IMR-90 (cell line): Measurements from ENCODE around the gene ARHGAP24. TPM values are rescaled to one million over a fixed set of nuclear protein-coding genes. Genes with fewer than 3 reads are reported as not detected.

ENCODE experiments used
- ATAC-seq: fragments of 200-7000 bp; cut with Tn5 transposase; 2 replicates; pipeline ENCODE4 v1.9.1; 2020; ENCODE audit warnings: low read depth, mild to moderate bottlenecking, moderate library complexity
- BruUV-seq: library from RNA; stranded (reverse); fragments of 400-500 nt; replicated peaks from 2 replicates; lab custom pipeline; 2021; lab: Mats Ljungman, UMichigan
- CTCF ChIA-PET: fragments of 300-600 bp; formaldehyde crosslinking; extraction: SDS; loops from one replicate; lab custom pipeline; 2021; ENCODE audit warnings: antibody characterized with exemption; lab: Yijun Ruan, JAX
- POLR2A ChIA-PET: fragments of 300-600 bp; sonication (Branson Sonifier 250); formaldehyde crosslinking; loops from one replicate; lab custom pipeline; 2022; ENCODE audit warnings: antibody characterized with exemption; ENCODE audit not compliant: unreplicated experiment; lab: Charles Lee
- DNase-seq: peaks from one replicate; pipeline ENCODE4 v3.0.0; 2013
- H2AFZ ChIP-seq: replicated peaks from 2 replicates; pipeline ENCODE3; 2013; ENCODE audit warnings: low read length, mild to moderate bottlenecking; ENCODE audit not compliant: poor library complexity
- H2AK5ac ChIP-seq: 2 replicates; pipeline ENCODE4 v1.6.1; 2013; ENCODE audit warnings: low read depth, low read length, inconsistent platforms
- H2AK9ac ChIP-seq: replicated peaks from 2 replicates; pipeline ENCODE3; 2013; ENCODE audit warnings: mild to moderate bottlenecking, low read depth, low read length, moderate library complexity; ENCODE audit not compliant: poor library complexity
- H2BK120ac ChIP-seq: 2 replicates; pipeline ENCODE4 v1.6.1; 2013; ENCODE audit warnings: low read depth, low read length, inconsistent platforms
- H2BK15ac ChIP-seq: 3 replicates; pipeline ENCODE4 v1.6.1; 2013; ENCODE audit warnings: low read depth, low read length, inconsistent platforms
- H2BK20ac ChIP-seq: 2 replicates; pipeline ENCODE4 v1.6.1; 2013; ENCODE audit warnings: low read depth, mild to moderate bottlenecking, inconsistent platforms, low read length, moderate library complexity
- H2BK5ac ChIP-seq: 2 replicates; pipeline ENCODE4 v1.6.1; 2013; ENCODE audit warnings: mild to moderate bottlenecking, low read depth, low read length, inconsistent platforms; ENCODE audit not compliant: poor library complexity, severe bottlenecking
- H3K14ac ChIP-seq: replicated peaks from 2 replicates; pipeline ENCODE4 v1.6.1; 2013; ENCODE audit warnings: low read depth, low read length, inconsistent platforms
- H3K18ac ChIP-seq: 2 replicates; pipeline ENCODE4 v1.6.1; 2013; ENCODE audit warnings: low read depth, low read length, control low read depth
- H3K23ac ChIP-seq: 2 replicates; pipeline ENCODE4 v1.6.1; 2013; ENCODE audit warnings: low read depth, low read length, inconsistent platforms
- H3K27ac ChIP-seq: 2 replicates; pipeline ENCODE4 v1.5.1; 2013; ENCODE audit warnings: mild to moderate bottlenecking, control low read depth, low read length; ENCODE audit not compliant: insufficient read depth
- H3K27me3 ChIP-seq: 2 replicates; pipeline ENCODE4 v1.6.1; 2013; ENCODE audit warnings: low read length; ENCODE audit not compliant: control insufficient read depth, insufficient read depth
- H3K36me3 ChIP-seq: 2 replicates; pipeline ENCODE4 v1.6.1; 2013; ENCODE audit warnings: low read length, mixed read lengths; ENCODE audit not compliant: control insufficient read depth, insufficient read depth
- H3K4ac ChIP-seq: 2 replicates; pipeline ENCODE4 v1.6.1; 2013; ENCODE audit warnings: low read depth, low read length, inconsistent platforms
- H3K4me1 ChIP-seq: 2 replicates; pipeline ENCODE4 v1.6.1; 2013; ENCODE audit warnings: low read length, mixed read lengths; ENCODE audit not compliant: control insufficient read depth, insufficient read depth
- H3K4me2 ChIP-seq: 2 replicates; pipeline ENCODE4 v1.6.1; 2013; ENCODE audit warnings: low read depth, mild to moderate bottlenecking, control low read depth, low read length, moderate library complexity
- H3K4me3 ChIP-seq: 2 replicates; pipeline ENCODE4 v1.5.1; 2013; ENCODE audit warnings: low read depth, mild to moderate bottlenecking, control low read depth, low read length, moderate library complexity; ENCODE audit not compliant: insufficient read depth
- H3K56ac ChIP-seq: 2 replicates; pipeline ENCODE4 v1.6.1; 2013; ENCODE audit warnings: low read length, inconsistent platforms; ENCODE audit not compliant: insufficient read depth; ENCODE audit errors: extremely low read depth
- H3K79me1 ChIP-seq, 2 experiments: 2 replicates each; pipeline ENCODE4 v1.6.1; 2013; ENCODE audit warnings: low read length in 2 of 2, inconsistent platforms in 1 of 2, low read depth in 1 of 2
- H3K9ac ChIP-seq: 2 replicates; pipeline ENCODE4 v1.6.1; 2013; ENCODE audit warnings: low read depth, low read length, control low read depth
- H3K9me1 ChIP-seq: 2 replicates; pipeline ENCODE4 v1.6.1; 2013; ENCODE audit warnings: low read length, inconsistent platforms; ENCODE audit not compliant: insufficient read depth
- H3K9me3 ChIP-seq: 2 replicates; pipeline ENCODE4 v1.6.1; 2013; ENCODE audit warnings: low read length; ENCODE audit not compliant: control insufficient read depth, insufficient read depth
- H4K20me1 ChIP-seq: 2 replicates; pipeline ENCODE4 v1.6.1; 2013; ENCODE audit warnings: low read length, inconsistent platforms; ENCODE audit not compliant: insufficient read depth
- H4K5ac ChIP-seq: 2 replicates; pipeline ENCODE4 v1.6.1; 2013; ENCODE audit warnings: mild to moderate bottlenecking, low read depth, low read length, control low read depth
- H4K8ac ChIP-seq, 2 experiments: 2 replicates each; pipeline ENCODE4 v1.6.1; 2013; ENCODE audit warnings: low read depth in 2 of 2, low read length in 2 of 2, control low read depth in 1 of 2, inconsistent platforms in 1 of 2
- H4K91ac ChIP-seq: 2 replicates; pipeline ENCODE4 v1.6.1; 2013; ENCODE audit warnings: low read depth, low read length, inconsistent platforms; ENCODE audit not compliant: insufficient read depth
- BHLHE40 ChIP-seq: fragments of 150-350 bp; IDR thresholded peaks from 2 replicates; pipeline ENCODE4 v1.6.1; 2016; ENCODE audit warnings: mild to moderate bottlenecking, low read depth, low read length
- CEBPB ChIP-seq: IDR thresholded peaks from 2 replicates; pipeline ENCODE4 v1.6.1; 2012; ENCODE audit warnings: low read depth, low read length, improper control_type of control experiment
- CHD1 ChIP-seq: IDR thresholded peaks from 2 replicates; pipeline ENCODE4 v1.6.1; 2012; ENCODE audit warnings: low read depth, low read length, improper control_type of control experiment
- CTCF ChIP-seq: conservative IDR thresholded peaks from 2 replicates; pipeline ENCODE4 v1.5.1; 2012; ENCODE audit warnings: mild to moderate bottlenecking, low read depth, low read length, improper control_type of control experiment
- FOS ChIP-seq: fragments of 150-350 bp; IDR thresholded peaks from 2 replicates; pipeline ENCODE4 v1.6.1; 2016; ENCODE audit warnings: low read depth, low read length
- MAFK ChIP-seq: IDR thresholded peaks from 2 replicates; pipeline ENCODE4 v1.6.1; 2012; ENCODE audit warnings: low read depth, low read length, improper control_type of control experiment
- MAZ ChIP-seq: IDR thresholded peaks from 2 replicates; pipeline ENCODE4 v1.6.1; 2012; ENCODE audit warnings: low read depth, mild to moderate bottlenecking, low read length, improper control_type of control experiment, moderate library complexity, borderline replicate concordance
- MXI1 ChIP-seq: IDR thresholded peaks from 2 replicates; pipeline ENCODE4 v1.6.1; 2012; ENCODE audit warnings: low read depth, mild to moderate bottlenecking, low read length, moderate library complexity, borderline replicate concordance
- NFE2L2 ChIP-seq: fragments of 150-350 bp; IDR thresholded peaks from 2 replicates; pipeline ENCODE4 v1.6.1; 2016; ENCODE audit warnings: low read depth, mild to moderate bottlenecking, low read length
- POLR2A ChIP-seq: IDR thresholded peaks from 2 replicates; pipeline ENCODE4 v1.6.1; 2012; ENCODE audit warnings: mild to moderate bottlenecking, low read depth, low read length
- RAD21 ChIP-seq: IDR thresholded peaks from 2 replicates; pipeline ENCODE4 v1.6.1; 2012; ENCODE audit warnings: low read length, improper control_type of control experiment
- RCOR1 ChIP-seq: IDR thresholded peaks from 2 replicates; pipeline ENCODE4 v1.6.1; 2012; ENCODE audit warnings: mild to moderate bottlenecking, low read length, improper control_type of control experiment; ENCODE audit not compliant: insufficient replicate concordance
- RFX5 ChIP-seq: IDR thresholded peaks from 2 replicates; pipeline ENCODE4 v1.8.0; 2012; ENCODE audit warnings: low read depth, mild to moderate bottlenecking, low read length, moderate library complexity
- SMC3 ChIP-seq: fragments of 150-350 bp; IDR thresholded peaks from 2 replicates; pipeline ENCODE4 v1.6.1; 2016; ENCODE audit warnings: low read depth, mild to moderate bottlenecking, antibody characterized with exemption, low read length, moderate library complexity
- USF2 ChIP-seq: fragments of 150-350 bp; IDR thresholded peaks from 2 replicates; pipeline ENCODE4 v1.6.1; 2017; ENCODE audit warnings: mild to moderate bottlenecking, antibody characterized with exemption, low read length, low read depth
- WGBS, 2 experiments: methylation state at CpG; one replicate each; pipeline versions ENCODE4 v1.1.5 to v1.1.7; 2013; ENCODE audit warnings: missing lambda C conversion rate in 2 of 2; ENCODE audit not compliant: insufficient read length in 1 of 2; ENCODE audit errors: extremely low coverage in 2 of 2; 5-methylcytosine and 5-hydroxymethylcytosine counted together
- dilution Hi-C: fragments of 300-500 bp; cut with HindIII; formaldehyde crosslinking; loops from one replicate; pipeline ENCODE4 v1.14.3; 2018; ENCODE audit warnings: low sequenced_read_pairs; ENCODE audit not compliant: unreplicated experiment
- in situ Hi-C: fragments of 300-500 bp; cut with MboI; formaldehyde crosslinking; loops from 3 replicates; pipeline ENCODE4 v1.14.3; 2019; ENCODE audit warnings: low sequenced_read_pairs, inconsistent platforms, mixed read lengths
- intact Hi-C: fragments of 100-400 bp; cut with micrococcal nuclease; formaldehyde crosslinking; loops from 2 replicates; pipeline ENCODE4 v1.10.0; 2022
- polyA plus RNA-seq, 3 experiments: library from polyadenylated mRNA; depleted of rRNA; stranded (reverse); fragments of >200 nt; gene quantifications; 2 replicates each; pipeline ENCODE4 v1.2.3, GENCODE V29; 2012; ENCODE audit warnings: low replicate concordance in 1 of 3
- total RNA-seq: library from RNA; depleted of rRNA; stranded (reverse); fragments of >200 nt; gene quantifications from 2 replicates; pipeline ENCODE4 v1.2.3, GENCODE V29; 2012
- TF ChIP-seq, protein P1 (sequence below): fragments of 150-350 bp; IDR thresholded peaks from 2 replicates; pipeline ENCODE4 v1.6.1; 2016; ENCODE audit warnings: low read depth, mild to moderate bottlenecking, low read length, moderate library complexity, borderline replicate concordance

The ARHGAP24 gene
- total and polyA plus RNA-seq, 2 of the 4 experiments (the other 2 are of a cell fraction) = 11.9 to 24.0 TPM

GRCh38 chr4:85431881-85432485, 43.0 kb upstream of the ARHGAP24 start:
- Histone ChIP-seq H2AK5ac (no peak overlapping the region), H2AK9ac (no peak overlapping the region), H2BK120ac (no peak overlapping the region), H3K18ac (no peak overlapping the region), H3K27ac (no peak overlapping the region), H3K79me1 (no peaks in the 10 kb centered on the region), H3K4me2 (no peak overlapping the region), H3K9me3 (no peaks in the 10 kb centered on the region), H3K4me1 (no peaks in the 10 kb centered on the region), H2BK15ac (no peak overlapping the region), H2AFZ (no peak overlapping the region), H3K4ac (no peak overlapping the region), H3K14ac (no peak overlapping the region), H3K9me1 (no peaks in the 10 kb centered on the region), H4K5ac (no peak overlapping the region), H4K91ac (no peak overlapping the region), H3K27me3 (no peaks in the 10 kb centered on the region), H2BK5ac (no peak overlapping the region), H4K8ac (no peak overlapping the region), H3K56ac (no peak overlapping the region), H3K23ac (no peak overlapping the region), H4K20me1 (no peaks in the 10 kb centered on the region), H3K4me3 (no peak overlapping the region), H3K36me3 (no peaks in the 10 kb centered on the region), H2BK20ac (no peak overlapping the region), H3K9ac (no peak overlapping the region)
- DNase-seq (no peak), ATAC-seq (no peak)
- no peak for TF ChIP-seq POLR2A
- TF ChIP-seq, protein P1, sequence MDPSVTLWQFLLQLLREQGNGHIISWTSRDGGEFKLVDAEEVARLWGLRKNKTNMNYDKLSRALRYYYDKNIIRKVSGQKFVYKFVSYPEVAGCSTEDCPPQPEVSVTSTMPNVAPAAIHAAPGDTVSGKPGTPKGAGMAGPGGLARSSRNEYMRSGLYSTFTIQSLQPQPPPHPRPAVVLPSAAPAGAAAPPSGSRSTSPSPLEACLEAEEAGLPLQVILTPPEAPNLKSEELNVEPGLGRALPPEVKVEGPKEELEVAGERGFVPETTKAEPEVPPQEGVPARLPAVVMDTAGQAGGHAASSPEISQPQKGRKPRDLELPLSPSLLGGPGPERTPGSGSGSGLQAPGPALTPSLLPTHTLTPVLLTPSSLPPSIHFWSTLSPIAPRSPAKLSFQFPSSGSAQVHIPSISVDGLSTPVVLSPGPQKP = no peak
- no peak for TF ChIP-seq RCOR1
- no peak for TF ChIP-seq RFX5
- no peak for TF ChIP-seq CTCF
- no peak for TF ChIP-seq CEBPB
- no peak for TF ChIP-seq BHLHE40
- TF ChIP-seq FOS = no peak
- TF ChIP-seq NFE2L2 = no peak
- TF ChIP-seq USF2 = no peak
- TF ChIP-seq RAD21 = no peak
- TF ChIP-seq CHD1 = no peak
- no peak for TF ChIP-seq MAFK
- TF ChIP-seq SMC3 = no peak
- no peak for TF ChIP-seq MXI1
- no peak for TF ChIP-seq MAZ
- intact Hi-C loops = no loop called here
- dilution Hi-C loops = no loop called here
- CTCF ChIA-PET = no interaction called here
- no CpG with 5 or more reads among the region's 1 CpG for WGBS, 2 experiments
- in situ Hi-C loops = no loop called here
- no TSS peak for BruUV-seq
- POLR2A ChIA-PET = no interaction called here
